Trophoblast cell (in vitro differentiated cells and primary cell): ENCODE data around the gene CALML3.

Experiments
- DNase-seq, 2 donors: peaks; one replicate each; pipeline ENCODE4 v3.0.0-alpha.2; 2016
- H2AFZ ChIP-seq: 2 replicates; pipeline ENCODE4 v1.6.1; 2013; ENCODE audit warnings: low read length, moderate library complexity, mild to moderate bottlenecking; ENCODE audit not compliant: insufficient read depth, poor library complexity
- H2AK5ac ChIP-seq: 2 replicates; pipeline ENCODE4 v1.6.1; 2013; ENCODE audit warnings: mild to moderate bottlenecking, low read length
- H2BK120ac ChIP-seq: 2 replicates; pipeline ENCODE4 v1.6.1; 2013; ENCODE audit warnings: low read length, mild to moderate bottlenecking, moderate library complexity; ENCODE audit not compliant: insufficient read depth, poor library complexity
- H2BK12ac ChIP-seq: 2 replicates; pipeline ENCODE4 v1.6.1; 2013; ENCODE audit warnings: mild to moderate bottlenecking, low read length, moderate library complexity
- H2BK5ac ChIP-seq: 2 replicates; pipeline ENCODE4 v1.6.1; 2013; ENCODE audit warnings: low read length, low read depth, moderate library complexity, mild to moderate bottlenecking; ENCODE audit not compliant: poor library complexity
- H3K14ac ChIP-seq: 2 replicates; pipeline ENCODE4 v1.6.1; 2013; ENCODE audit warnings: mild to moderate bottlenecking, low read length
- H3K18ac ChIP-seq: 2 replicates; pipeline ENCODE4 v1.6.1; 2013; ENCODE audit warnings: mild to moderate bottlenecking, low read length
- H3K23ac ChIP-seq: 2 replicates; pipeline ENCODE4 v1.6.1; 2013; ENCODE audit warnings: low read length
- H3K27ac ChIP-seq: 2 replicates; pipeline ENCODE4 v1.5.1; 2013; ENCODE audit warnings: low read depth, mild to moderate bottlenecking, inconsistent platforms, low read length, moderate library complexity
- H3K27me3 ChIP-seq: 2 replicates; pipeline ENCODE4 v1.6.1; 2013; ENCODE audit warnings: inconsistent platforms, mild to moderate bottlenecking, low read length, moderate library complexity; ENCODE audit not compliant: insufficient read depth
- H3K36me3 ChIP-seq, 2 experiments: 1 replicate in 1 of 2; 2 replicates in 1 of 2; pipeline ENCODE4 v1.6.1; 2013; ENCODE audit warnings: low read length in 2 of 2, mild to moderate bottlenecking in 2 of 2, moderate library complexity in 1 of 2; ENCODE audit not compliant: insufficient read depth in 2 of 2, control insufficient read depth in 1 of 2
- H3K4ac ChIP-seq: 2 replicates; pipeline ENCODE4 v1.6.1; 2013; ENCODE audit warnings: low read depth, mild to moderate bottlenecking, low read length, moderate library complexity
- H3K4me1 ChIP-seq, 2 experiments: 1 replicate in 1 of 2; 2 replicates in 1 of 2; pipeline ENCODE4 v1.6.1; 2013; ENCODE audit warnings: low read length in 2 of 2, mild to moderate bottlenecking in 2 of 2, moderate library complexity in 1 of 2; ENCODE audit not compliant: insufficient read depth in 2 of 2, control insufficient read depth in 1 of 2
- H3K4me2 ChIP-seq: 2 replicates; pipeline ENCODE4 v1.6.1; 2013; ENCODE audit warnings: inconsistent platforms, mild to moderate bottlenecking, low read length, moderate library complexity
- H3K4me3 ChIP-seq: 2 replicates; pipeline ENCODE4 v1.5.1; 2013; ENCODE audit warnings: mild to moderate bottlenecking, low read depth, low read length, inconsistent platforms
- H3K79me1 ChIP-seq: one replicate; pipeline ENCODE4 v1.6.1; 2013; ENCODE audit warnings: low read length
- H3K79me2 ChIP-seq: 2 replicates; pipeline ENCODE4 v1.6.1; 2013; ENCODE audit warnings: low read length, mild to moderate bottlenecking; ENCODE audit not compliant: control insufficient read depth, insufficient read depth, poor library complexity
- H3K9ac ChIP-seq: 2 replicates; pipeline ENCODE4 v1.6.1; 2013; ENCODE audit warnings: mild to moderate bottlenecking, low read length
- H3K9me3 ChIP-seq: 2 replicates; pipeline ENCODE4 v1.6.1; 2013; ENCODE audit warnings: low read depth, mild to moderate bottlenecking, control low read depth, inconsistent platforms, low read length; ENCODE audit not compliant: insufficient read depth
- H4K12ac ChIP-seq: 2 replicates; pipeline ENCODE4 v1.6.1; 2013; ENCODE audit warnings: low read depth, mild to moderate bottlenecking, low read length, moderate library complexity
- H4K8ac ChIP-seq: 2 replicates; pipeline ENCODE4 v1.6.1; 2013; ENCODE audit warnings: low read depth, mild to moderate bottlenecking, low read length, moderate library complexity
- H4K91ac ChIP-seq: one replicate; pipeline ENCODE4 v1.6.1; 2013; ENCODE audit warnings: low read depth, mild to moderate bottlenecking, low read length, moderate library complexity
- WGBS: extraction: QIAGEN DNeasy Blood & Tissue Kit; methylation state at CpG from one replicate; pipeline ENCODE4 v1.1.7; 2013; ENCODE audit warnings: missing lambda C conversion rate; ENCODE audit not compliant: insufficient read length, insufficient coverage; ENCODE audit errors: extremely low coverage; 5-methylcytosine and 5-hydroxymethylcytosine counted together

CALML3 gene

GRCh38 chr10:5538892-5539651, 14.3 kb downstream of the CALML3 start:
- Histone ChIP-seq H4K8ac (peak overlapping the region; percentile 90), H2AK5ac (peak overlapping the region; percentile 92), H2AFZ (peak overlapping the region; percentile 72), H3K4ac (peak overlapping the region; percentile 66), H3K4me2 (peak overlapping the region; percentile 46), H4K12ac (peak overlapping the region; percentile 38), H3K14ac (peak overlapping the region; percentile 98), H3K9ac (peak overlapping the region; percentile 64), H3K23ac (peak overlapping the region; percentile 23), H3K27ac (peak overlapping the region; percentile 99), H4K91ac (peak overlapping the region; percentile 99), H2BK5ac (peak overlapping the region; percentile 99), H3K27me3 (no peaks in the 10 kb centered on the region), H2BK120ac (peak overlapping the region; percentile 99), H3K4me3 (no peak overlapping the region), H3K36me3 (no peaks in the 10 kb centered on the region), H3K4me1 (peaks cover 24 to 37% of the 10 kb centered on the region in 2 experiments), H3K79me2 (peaks cover 16% of the 10 kb centered on the region), H2BK12ac (peak overlapping the region; percentile 95), H3K18ac (peak overlapping the region; percentile 93), H3K79me1 (peaks cover 49% of the 10 kb centered on the region), H3K9me3 (no peaks in the 10 kb centered on the region)
- DNase-seq, result peak in 1 of 2 donors; percentile 26
- no CpG with 5 or more reads among the region's 19 CpGs for WGBS

- Histone ChIP-seq H2BK120ac (peak overlapping the region; percentile 99), H3K36me3 (peaks cover 0 to 2% of the 10 kb centered on the region in 2 experiments), H2AK5ac (peak overlapping the region; percentile 92), H3K23ac (no peak overlapping the region), H3K4ac (peak overlapping the region; percentile 66), H2BK5ac (peak overlapping the region; percentile 99), H3K27me3 (no peaks in the 10 kb centered on the region), H3K4me3 (no peak overlapping the region), H2BK12ac (peak overlapping the region; percentile 95), H3K4me1 (peaks cover 18 to 38% of the 10 kb centered on the region in 2 experiments), H3K4me2 (no peak overlapping the region), H3K9ac (no peak overlapping the region), H3K79me1 (peaks cover 52% of the 10 kb centered on the region), H3K18ac (peak overlapping the region; percentile 81), H3K27ac (peak overlapping the region; percentile 99), H2AFZ (no peak overlapping the region), H4K12ac (no peak overlapping the region), H4K91ac (peak overlapping the region; percentile 99), H3K79me2 (peaks cover 12% of the 10 kb centered on the region), H3K9me3 (no peaks in the 10 kb centered on the region), H4K8ac (peak overlapping the region; percentile 90), H3K14ac (peak overlapping the region; percentile 98)
- WGBS, result no CpG with 5 or more reads among the region's 9 CpGs
- no peak for DNase-seq
Measured at GRCh38 chr10:5540080-5540479, 15.3 kb downstream of the CALML3 start.

DNA sequence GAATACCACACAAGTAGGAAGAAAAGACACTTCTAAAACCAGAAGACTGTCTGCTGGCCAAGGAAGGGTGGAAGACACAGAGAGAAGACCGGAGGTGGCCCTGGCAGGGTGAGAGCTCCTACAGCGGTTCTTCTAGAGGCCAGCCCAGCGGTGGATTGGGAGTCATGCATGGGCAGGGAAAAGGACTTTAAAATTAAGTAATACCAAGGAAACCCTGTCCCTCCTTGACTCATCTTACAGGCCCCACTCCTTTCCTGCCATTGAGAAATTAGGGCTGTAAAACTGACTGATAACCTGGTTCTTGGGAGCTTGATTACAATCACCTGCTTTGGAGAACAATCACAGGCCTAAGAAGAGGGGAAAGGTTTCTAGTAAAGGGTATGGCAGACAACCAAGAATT, 16.1 kb downstream of the CALML3 start:
- Histone ChIP-seq H3K4me3 (no peak overlapping the region), H2BK12ac (peak overlapping the region; percentile 99), H3K9me3 (no peaks in the 10 kb centered on the region), H3K23ac (no peak overlapping the region), H3K14ac (peak overlapping the region; percentile 92), H2BK120ac (peak overlapping the region; percentile 96), H3K4ac (peak overlapping the region; percentile 61), H3K18ac (peak overlapping the region; percentile 72), H3K4me1 (peaks cover 22 to 43% of the 10 kb centered on the region in 2 experiments), H3K79me1 (peaks cover 60% of the 10 kb centered on the region), H3K9ac (no peak overlapping the region), H4K12ac (no peak overlapping the region), H4K91ac (peak overlapping the region; percentile 95), H4K8ac (peak overlapping the region; percentile 59), H3K79me2 (peaks cover 16% of the 10 kb centered on the region), H3K4me2 (no peak overlapping the region), H2AFZ (no peak overlapping the region), H2AK5ac (peak overlapping the region; percentile 91), H3K27me3 (no peaks in the 10 kb centered on the region), H3K27ac (peak overlapping the region; percentile 78), H3K36me3 (peaks cover 0 to 2% of the 10 kb centered on the region in 2 experiments), H2BK5ac (peak overlapping the region; percentile 91)
- WGBS, result no CpG with 5 or more reads among the region's 3 CpGs
- DNase-seq, result no peak

GRCh38 chr10:5542100-5542499, 17.3 kb downstream of the CALML3 start:
- H3K4me1 ChIP-seq, result peaks cover 29 to 52% of the 10 kb centered on the region in 2 experiments
- DNase-seq, result no peak
- no peak overlapping the region for H2AFZ ChIP-seq
- H3K14ac ChIP-seq, result no peak overlapping the region
- no peaks in the 10 kb centered on the region for H3K9me3 ChIP-seq
- H3K4ac ChIP-seq, result no peak overlapping the region
- H3K79me2 ChIP-seq, result peaks cover 21% of the 10 kb centered on the region
- no peak overlapping the region for H3K4me3 ChIP-seq
- H2BK120ac ChIP-seq, result no peak overlapping the region
- no peak overlapping the region for H2BK5ac ChIP-seq
- no peak overlapping the region for H2BK12ac ChIP-seq
- H3K23ac ChIP-seq, result no peak overlapping the region
- no CpG with 5 or more reads among the region's 1 CpG for WGBS
- H4K91ac ChIP-seq, result no peak overlapping the region
- no peak overlapping the region for H3K9ac ChIP-seq
- no peak overlapping the region for H4K8ac ChIP-seq
- H2AK5ac ChIP-seq, result no peak overlapping the region
- no peak overlapping the region for H3K18ac ChIP-seq
- H3K36me3 ChIP-seq, result peaks cover 0 to 2% of the 10 kb centered on the region in 2 experiments
- H3K27ac ChIP-seq, result no peak overlapping the region
- peaks cover 64% of the 10 kb centered on the region for H3K79me1 ChIP-seq
- H3K4me2 ChIP-seq, result no peak overlapping the region
- no peaks in the 10 kb centered on the region for H3K27me3 ChIP-seq
- H4K12ac ChIP-seq, result no peak overlapping the region
